Measurements from ENCODE around the gene NOP9. TPM values are rescaled to one million over a fixed set of nuclear protein-coding genes. Genes with fewer than 3 reads are reported as not detected.

The NOP9 gene
- total RNA-seq, 1 experiment from 2014 or later: 29.8 TPM

DNA sequence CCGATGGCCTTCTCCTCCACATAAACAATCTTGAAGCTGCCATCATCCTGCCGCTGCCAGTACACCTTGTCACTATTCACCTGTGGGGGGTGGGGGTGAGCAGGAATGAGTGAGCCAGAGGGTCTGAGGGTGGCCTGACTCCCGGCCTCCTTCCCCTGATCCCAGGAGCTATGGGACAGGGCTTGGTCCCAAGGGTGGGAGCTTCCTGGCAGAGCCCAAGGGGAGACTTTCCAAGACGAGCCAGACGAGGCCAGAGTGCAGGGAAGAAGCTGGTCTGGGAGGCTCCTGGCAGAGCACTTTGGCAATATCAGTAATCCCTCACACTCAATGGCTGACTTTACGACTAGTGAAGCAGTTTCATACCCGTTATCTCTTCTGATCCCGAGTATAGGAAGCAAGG lies 44.2 kb upstream of the NOP9 start:
- no TSS peak for BruUV-seq (replicated peaks)
- ChIA-PET POLR2A (interaction anchor here (0.6 to 2.0 kb wide), 2 partner anchors 13 to 43 kb away, joined by 3 to 10 read pairs; partner anchors contain the start of gene TINF2), CTCF (interaction anchor here (0.6 to 32.3 kb wide), 4 partner anchors 13 to 53 kb away, joined by 3 to 457 read pairs (median 213); partner anchors contain the start of genes CIDEB, DHRS1, LTB4R2 and NOP9)

DNA sequence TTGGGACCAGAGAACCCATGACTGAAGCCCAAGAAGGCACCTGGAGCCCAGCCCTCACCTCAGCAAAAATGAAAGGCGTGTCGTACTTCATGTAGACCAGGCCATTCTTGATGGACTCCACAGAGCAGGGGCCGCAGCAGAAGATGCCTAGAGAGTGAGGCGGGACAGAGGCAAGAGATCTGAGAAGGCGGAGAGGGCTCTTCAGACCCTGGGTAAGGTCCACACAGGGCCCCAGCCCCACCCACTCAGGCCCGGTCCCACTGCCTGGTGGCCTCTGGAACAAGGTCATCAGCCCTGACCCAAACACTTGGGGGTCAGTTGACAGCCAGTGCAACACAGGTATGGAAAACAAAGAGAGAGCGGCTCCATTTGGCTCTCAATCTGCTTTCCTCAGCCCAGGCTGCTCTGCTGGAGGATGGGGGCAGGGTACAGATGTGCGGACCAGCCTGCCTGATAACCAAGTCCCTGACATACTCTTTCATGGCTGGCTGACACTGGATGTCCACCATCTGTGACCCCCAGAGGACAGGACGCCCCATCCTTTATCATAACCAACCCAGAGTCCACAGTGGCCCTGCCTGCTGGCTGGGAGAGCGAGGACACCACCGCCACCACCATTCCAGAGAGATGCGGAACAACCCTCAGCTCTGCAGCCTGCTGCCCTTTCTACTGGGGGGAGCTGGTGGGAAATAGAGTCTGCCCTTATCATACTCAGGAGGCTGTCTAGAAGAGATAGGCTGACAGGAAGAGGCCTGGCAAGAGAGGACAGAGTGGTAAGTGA lies 43.5 kb upstream of the NOP9 start:
- Mint-ChIP-seq H3K4me3 (ENCODE audit: unreplicated experiment) (no peak overlapping the region), H3K4me1 (ENCODE audit: insufficient read depth, unreplicated experiment) (peaks cover 29% of the 10 kb centered on the region), H3K27ac (ENCODE audit: low read depth, unreplicated experiment) (peak overlapping the region; percentile 73), H3K9me3 (ENCODE audit: unreplicated experiment) (no peaks in the 10 kb centered on the region), H3K36me3 (ENCODE audit: insufficient read depth, unreplicated experiment) (peaks cover 27% of the 10 kb centered on the region), H3K27me3 (ENCODE audit: insufficient read depth, unreplicated experiment) (no peaks in the 10 kb centered on the region)
- CTCF ChIA-PET: interaction anchor here (4.5 to 32.3 kb wide), 3 partner anchors 14 to 53 kb away, joined by 34 to 457 read pairs (median 392); partner anchors contain the start of genes CIDEB, DHRS1, LTB4R2 and NOP9
- TF ChIP-seq, protein P1, sequence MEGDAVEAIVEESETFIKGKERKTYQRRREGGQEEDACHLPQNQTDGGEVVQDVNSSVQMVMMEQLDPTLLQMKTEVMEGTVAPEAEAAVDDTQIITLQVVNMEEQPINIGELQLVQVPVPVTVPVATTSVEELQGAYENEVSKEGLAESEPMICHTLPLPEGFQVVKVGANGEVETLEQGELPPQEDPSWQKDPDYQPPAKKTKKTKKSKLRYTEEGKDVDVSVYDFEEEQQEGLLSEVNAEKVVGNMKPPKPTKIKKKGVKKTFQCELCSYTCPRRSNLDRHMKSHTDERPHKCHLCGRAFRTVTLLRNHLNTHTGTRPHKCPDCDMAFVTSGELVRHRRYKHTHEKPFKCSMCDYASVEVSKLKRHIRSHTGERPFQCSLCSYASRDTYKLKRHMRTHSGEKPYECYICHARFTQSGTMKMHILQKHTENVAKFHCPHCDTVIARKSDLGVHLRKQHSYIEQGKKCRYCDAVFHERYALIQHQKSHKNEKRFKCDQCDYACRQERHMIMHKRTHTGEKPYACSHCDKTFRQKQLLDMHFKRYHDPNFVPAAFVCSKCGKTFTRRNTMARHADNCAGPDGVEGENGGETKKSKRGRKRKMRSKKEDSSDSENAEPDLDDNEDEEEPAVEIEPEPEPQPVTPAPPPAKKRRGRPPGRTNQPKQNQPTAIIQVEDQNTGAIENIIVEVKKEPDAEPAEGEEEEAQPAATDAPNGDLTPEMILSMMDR (IDR thresholded peaks at IDR 0.05; ENCODE audit: unreplicated experiment): no peak
- DNase-seq (ENCODE audit: unreplicated experiment): no peak
- intact Hi-C loops (cut with micrococcal nuclease): no loop called here
- POLR2A ChIA-PET: interaction anchor here (2.0 to 4.0 kb wide), 4 partner anchors 10 to 18 kb away, joined by 8 to 22 read pairs (median 15); partner anchors contain the start of genes RABGGTA and TINF2
- no TSS peak for BruUV-seq (replicated peaks)

More for the DNA sequence above, 44.2 kb upstream of the NOP9 start:
- DNase-seq (ENCODE audit: unreplicated experiment): no peak
- Mint-ChIP-seq H3K9me3 (ENCODE audit: unreplicated experiment) (no peaks in the 10 kb centered on the region), H3K27me3 (ENCODE audit: insufficient read depth, unreplicated experiment) (no peaks in the 10 kb centered on the region), H3K27ac (ENCODE audit: low read depth, unreplicated experiment) (no peak overlapping the region), H3K36me3 (ENCODE audit: insufficient read depth, unreplicated experiment) (peaks cover 27% of the 10 kb centered on the region), H3K4me3 (ENCODE audit: unreplicated experiment) (no peak overlapping the region), H3K4me1 (ENCODE audit: insufficient read depth, unreplicated experiment) (peaks cover 26% of the 10 kb centered on the region)
- intact Hi-C loops (cut with micrococcal nuclease): no loop called here
- TF ChIP-seq, protein P1 (IDR thresholded peaks at IDR 0.05; ENCODE audit: unreplicated experiment): no peak

DNA sequence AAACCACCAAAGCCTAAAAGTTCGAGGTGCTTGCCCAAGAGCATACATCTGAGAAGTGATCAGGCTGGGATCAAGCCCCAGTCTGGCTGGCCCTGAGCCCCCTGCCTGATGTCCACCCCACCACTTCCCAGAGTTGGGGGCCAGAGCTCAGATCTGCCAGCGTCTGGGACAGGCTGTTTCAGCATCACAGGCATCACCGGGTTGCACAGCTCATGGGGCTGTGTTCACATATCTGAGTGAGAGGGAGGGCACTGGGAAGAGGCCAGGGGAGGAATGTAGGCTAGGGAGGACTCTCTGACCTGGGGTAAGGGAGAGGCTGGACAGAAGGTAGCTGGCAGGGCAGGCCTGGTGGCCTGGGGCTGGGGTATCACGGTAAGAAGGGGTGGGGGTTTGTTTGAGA lies 42.7 kb upstream of the NOP9 start:
- peaks cover 29% of the 10 kb centered on the region for H3K36me3 Mint-ChIP-seq (ENCODE audit: insufficient read depth, unreplicated experiment)
- intact Hi-C loops (cut with micrococcal nuclease): no loop called here
- H3K27ac Mint-ChIP-seq (ENCODE audit: low read depth, unreplicated experiment): peak overlapping the region; percentile 73
- H3K4me1 Mint-ChIP-seq (ENCODE audit: insufficient read depth, unreplicated experiment): peaks cover 31% of the 10 kb centered on the region
- H3K4me3 Mint-ChIP-seq (ENCODE audit: unreplicated experiment): no peak overlapping the region
- TF ChIP-seq, protein P1 (IDR thresholded peaks at IDR 0.05; ENCODE audit: unreplicated experiment): no peak
- ChIA-PET POLR2A (interaction anchor here (0.8 to 4.0 kb wide), 8 partner anchors 10 to 41 kb away, joined by 3 to 22 read pairs (median 6); partner anchors contain the start of genes MDP1, RABGGTA and TINF2), CTCF (interaction anchor here (0.6 to 32.3 kb wide), 4 partner anchors 15 to 99 kb away, joined by 4 to 457 read pairs (median 213); partner anchors contain the start of genes CIDEB, DHRS1, LTB4R2 and NOP9)
- H3K27me3 Mint-ChIP-seq (ENCODE audit: insufficient read depth, unreplicated experiment): no peaks in the 10 kb centered on the region
- DNase-seq (ENCODE audit: unreplicated experiment): no peak
- no peaks in the 10 kb centered on the region for H3K9me3 Mint-ChIP-seq (ENCODE audit: unreplicated experiment)
- BruUV-seq (replicated peaks): no TSS peak

GRCh38 chr14:24258119-24258518 lies 41.5 kb upstream of the NOP9 start:
- H3K9me3 Mint-ChIP-seq (ENCODE audit: unreplicated experiment): no peaks in the 10 kb centered on the region
- intact Hi-C loops (cut with micrococcal nuclease): no loop called here
- POLR2A ChIA-PET: interaction anchor here (0.5 to 4.0 kb wide), 10 partner anchors 9 to 143 kb away, joined by 3 to 24 read pairs (median 4); partner anchors contain the start of genes DCAF11, MDP1, NRL and RABGGTA
- CTCF ChIA-PET: interaction anchor here (1.1 to 32.3 kb wide), 4 partner anchors 16 to 178 kb away, joined by 3 to 457 read pairs (median 213); partner anchors contain the start of genes CIDEB, DHRS1, LTB4R2 and NOP9
- DNase-seq (ENCODE audit: unreplicated experiment): no peak
- TF ChIP-seq, protein P1 (IDR thresholded peaks at IDR 0.05; ENCODE audit: unreplicated experiment): no peak
- peaks cover 27% of the 10 kb centered on the region for H3K36me3 Mint-ChIP-seq (ENCODE audit: insufficient read depth, unreplicated experiment)
- peaks cover 39% of the 10 kb centered on the region for H3K4me1 Mint-ChIP-seq (ENCODE audit: insufficient read depth, unreplicated experiment)
- no peaks in the 10 kb centered on the region for H3K27me3 Mint-ChIP-seq (ENCODE audit: insufficient read depth, unreplicated experiment)
- no peak overlapping the region for H3K4me3 Mint-ChIP-seq (ENCODE audit: unreplicated experiment)
- BruUV-seq (replicated peaks): no TSS peak
- peak overlapping the region; percentile 97 for H3K27ac Mint-ChIP-seq (ENCODE audit: low read depth, unreplicated experiment)
